Epidermal melanocyte (primary cell): ENCODE data around the gene NDUFAB1.
A peak's percentile ranks its signal among the peaks of the same experiment; 100 is the strongest.
"Not testable (repeated sequence)": the region's sequence is repeated elsewhere in the genome, so short reads cannot be mapped to it uniquely, and the experiment has no call there.

Experiments used
- DNase-seq: peaks from one replicate; pipeline ENCODE4 v3.0.0; 2011; ENCODE audit warnings: low spot score; ENCODE audit not compliant: insufficient read length

The NDUFAB1 gene

GRCh38 chr16:23584186-23585076 is 11.7 kb downstream of the NDUFAB1 start:
- no peak for DNase-seq

GRCh38 chr16:23583271-23583670 is 12.8 kb downstream of the NDUFAB1 start:
- DNase-seq: not testable (repeated sequence)

GRCh38 chr16:23581764-23582163 is 14.4 kb downstream of the NDUFAB1 start:
- DNase-seq: no peak

GRCh38 chr16:23580391-23580790 is 15.7 kb downstream of the NDUFAB1 start:
- DNase-seq: no peak

- DNase-seq: no peak
Observed at GRCh38 chr16:23579371-23579770, 16.7 kb downstream of the NDUFAB1 start.

- no peak for DNase-seq
Observed at GRCh38 chr16:23578101-23578830, 17.9 kb downstream of the NDUFAB1 start.

GRCh38 chr16:23577493-23577892 is 18.6 kb downstream of the NDUFAB1 start:
- no peak for DNase-seq

GRCh38 chr16:23575834-23576233 is 20.3 kb downstream of the NDUFAB1 start:
- DNase-seq: no peak

- DNase-seq: no peak
Observed at GRCh38 chr16:23573817-23574216, 22.3 kb downstream of the NDUFAB1 start.

- no peak for DNase-seq
Observed at GRCh38 chr16:23572394-23572793, 23.7 kb downstream of the NDUFAB1 start.

GRCh38 chr16:23571895-23572294 is 24.2 kb downstream of the NDUFAB1 start:
- DNase-seq: no peak

- DNase-seq: no peak
Observed at GRCh38 chr16:23570992-23571632, 25.0 kb downstream of the NDUFAB1 start.

- DNase-seq: no peak
Observed at GRCh38 chr16:23567602-23568001, 28.5 kb downstream of the NDUFAB1 start.

GRCh38 chr16:23566724-23567123 is 29.4 kb downstream of the NDUFAB1 start:
- peak; percentile 56 for DNase-seq

- DNase-seq: no peak
Observed at GRCh38 chr16:23564575-23565363, 31.3 kb downstream of the NDUFAB1 start.

GRCh38 chr16:23563186-23563585 is 32.9 kb downstream of the NDUFAB1 start:
- DNase-seq: no peak

- DNase-seq: no peak
Observed at GRCh38 chr16:23562505-23562904, 33.6 kb downstream of the NDUFAB1 start.

- no peak for DNase-seq
Observed at GRCh38 chr16:23561586-23561985, 34.5 kb downstream of the NDUFAB1 start.

- no peak for DNase-seq
Observed at GRCh38 chr16:23557779-23558702, 38.1 kb downstream of the NDUFAB1 start.
